OCI-LY3 (cell line): ENCODE results near the gene IRF6.

Source experiments
- H2AFZ ChIP-seq: fragments of 200-600, 300-600 bp; shearing (Covaris generic); 2 replicates; pipeline ENCODE4 v1.6.0; 2014; ENCODE audit warnings: antibody characterized with exemption, low read depth, low read length
- H3K27ac ChIP-seq: fragments of 200-600, 300-600 bp; sonication (generic); 2 replicates; pipeline ENCODE4 v1.5.1; 2014; ENCODE audit warnings: mild to moderate bottlenecking, low read length, moderate library complexity, mixed read lengths
- H3K27me3 ChIP-seq: fragments of 200-600, 300-600 bp; sonication (generic); 2 replicates; pipeline ENCODE4 v1.6.1; 2014; ENCODE audit warnings: low read depth, low read length, mixed read lengths
- H3K36me3 ChIP-seq: fragments of 200-600, 300-600 bp; sonication (generic); replicated peaks from 2 replicates; pipeline ENCODE3; 2014; ENCODE audit warnings: low read depth, low read length, mixed read lengths
- H3K4me1 ChIP-seq: fragments of 300-600, 200-600 bp; sonication (generic); 2 replicates; pipeline ENCODE4 v1.6.1; 2014; ENCODE audit warnings: low read length, mixed read lengths
- H3K4me2 ChIP-seq: fragments of 200-600, 300-600 bp; sonication (generic); 2 replicates; pipeline ENCODE4 v1.6.1; 2014; ENCODE audit warnings: low read length, mixed read lengths
- H3K4me3 ChIP-seq: fragments of 300-600, 200-600 bp; sonication (generic); 2 replicates; pipeline ENCODE4 v1.5.1; 2014; ENCODE audit warnings: antibody characterized with exemption, mild to moderate bottlenecking, low read length, moderate library complexity
- H3K79me2 ChIP-seq: fragments of 300-600, 200-600 bp; shearing (Covaris generic); 2 replicates; pipeline ENCODE4 v1.6.1; 2014; ENCODE audit warnings: mild to moderate bottlenecking, low read length, mixed read lengths
- H3K9ac ChIP-seq: fragments of 300-600, 200-600 bp; shearing (Covaris generic); 2 replicates; pipeline ENCODE4 v1.6.0; 2014; ENCODE audit warnings: mild to moderate bottlenecking, low read length, moderate library complexity
- H3K9me3 ChIP-seq: fragments of 200-600, 300-600 bp; shearing (Covaris generic); 2 replicates; pipeline ENCODE4 v1.6.1; 2014; ENCODE audit warnings: low read length, mixed read lengths; ENCODE audit not compliant: insufficient read depth
- H4K20me1 ChIP-seq: fragments of 200-600, 300-600 bp; sonication (generic); 2 replicates; pipeline ENCODE4 v1.6.1; 2016; ENCODE audit warnings: low read length, mixed read lengths; ENCODE audit not compliant: insufficient read depth
- EZH2phosphoT487 ChIP-seq: fragments of 200-600 bp; shearing (Covaris generic); IDR thresholded peaks from 2 replicates; pipeline ENCODE4 v1.6.1; 2018; ENCODE audit warnings: antibody characterized with exemption, mixed run types, low read depth
- TF ChIP-seq, protein P1 (sequence below): fragments of 200-600, 300-600 bp; sonication (generic); IDR thresholded peaks from 2 replicates; pipeline ENCODE4 v1.5.1; 2014; ENCODE audit warnings: antibody characterized with exemption, low read length, low read depth

Gene IRF6

DNA sequence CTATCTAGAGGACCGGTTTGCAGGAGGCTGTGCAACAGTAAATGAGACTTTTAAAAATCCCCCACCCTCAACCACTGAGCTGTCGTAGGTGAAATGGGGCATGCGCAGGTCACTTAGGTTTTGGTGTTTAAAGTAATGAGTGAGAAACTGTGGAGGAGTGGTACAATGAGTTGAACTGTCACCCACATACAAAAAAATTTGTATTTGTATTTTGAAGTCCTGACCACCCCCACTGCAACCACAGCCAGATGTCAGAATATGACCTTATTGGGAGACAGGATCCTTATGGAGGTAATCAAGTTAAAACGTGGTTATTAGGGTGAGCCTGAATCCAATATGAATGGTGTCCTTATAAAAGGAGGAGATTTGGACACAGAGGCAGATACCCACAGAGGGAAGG lies 1.6 kb upstream of the IRF6 start:
- Histone ChIP-seq H2AFZ (no peak overlapping the region), H3K4me1 (no peaks in the 10 kb centered on the region), H3K9ac (no peak overlapping the region), H3K9me3 (no peaks in the 10 kb centered on the region), H3K4me2 (no peak overlapping the region), H3K36me3 (no peaks in the 10 kb centered on the region), H3K79me2 (no peaks in the 10 kb centered on the region), H3K27ac (no peak overlapping the region), H3K4me3 (no peak overlapping the region), H4K20me1 (no peaks in the 10 kb centered on the region), H3K27me3 (no peaks in the 10 kb centered on the region)
- no peak for TF ChIP-seq EZH2phosphoT487
- TF ChIP-seq, protein P1, sequence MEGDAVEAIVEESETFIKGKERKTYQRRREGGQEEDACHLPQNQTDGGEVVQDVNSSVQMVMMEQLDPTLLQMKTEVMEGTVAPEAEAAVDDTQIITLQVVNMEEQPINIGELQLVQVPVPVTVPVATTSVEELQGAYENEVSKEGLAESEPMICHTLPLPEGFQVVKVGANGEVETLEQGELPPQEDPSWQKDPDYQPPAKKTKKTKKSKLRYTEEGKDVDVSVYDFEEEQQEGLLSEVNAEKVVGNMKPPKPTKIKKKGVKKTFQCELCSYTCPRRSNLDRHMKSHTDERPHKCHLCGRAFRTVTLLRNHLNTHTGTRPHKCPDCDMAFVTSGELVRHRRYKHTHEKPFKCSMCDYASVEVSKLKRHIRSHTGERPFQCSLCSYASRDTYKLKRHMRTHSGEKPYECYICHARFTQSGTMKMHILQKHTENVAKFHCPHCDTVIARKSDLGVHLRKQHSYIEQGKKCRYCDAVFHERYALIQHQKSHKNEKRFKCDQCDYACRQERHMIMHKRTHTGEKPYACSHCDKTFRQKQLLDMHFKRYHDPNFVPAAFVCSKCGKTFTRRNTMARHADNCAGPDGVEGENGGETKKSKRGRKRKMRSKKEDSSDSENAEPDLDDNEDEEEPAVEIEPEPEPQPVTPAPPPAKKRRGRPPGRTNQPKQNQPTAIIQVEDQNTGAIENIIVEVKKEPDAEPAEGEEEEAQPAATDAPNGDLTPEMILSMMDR: no peak

DNA sequence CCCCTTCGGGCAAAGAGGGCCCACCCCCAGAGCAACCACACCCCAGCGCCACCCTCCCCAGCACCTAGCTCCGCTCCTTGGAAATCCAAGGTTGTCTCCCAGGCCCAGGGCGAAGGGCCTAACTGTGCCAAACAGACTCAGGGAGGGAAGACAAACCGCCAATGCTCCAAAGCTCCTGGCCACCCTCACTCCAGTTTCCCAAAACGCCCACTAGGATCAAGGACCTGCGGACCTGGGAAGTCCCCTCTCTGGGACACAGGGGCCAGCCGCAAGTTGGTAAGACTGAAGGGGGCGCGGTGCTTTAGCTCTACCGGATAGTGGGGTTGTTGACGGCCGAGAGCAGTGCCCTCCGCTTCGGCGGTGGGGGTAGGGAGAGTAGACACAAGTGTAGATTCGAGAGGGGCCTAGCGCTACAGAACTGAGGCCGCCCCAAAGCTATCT lies 581 bp downstream of the IRF6 start:
- Histone ChIP-seq H2AFZ (no peak overlapping the region), H3K36me3 (no peaks in the 10 kb centered on the region), H3K9me3 (no peaks in the 10 kb centered on the region), H3K4me2 (no peak overlapping the region), H3K9ac (no peak overlapping the region), H3K4me3 (no peak overlapping the region), H4K20me1 (no peaks in the 10 kb centered on the region), H3K79me2 (no peaks in the 10 kb centered on the region), H3K4me1 (no peaks in the 10 kb centered on the region), H3K27me3 (no peaks in the 10 kb centered on the region), H3K27ac (no peak overlapping the region)
- TF ChIP-seq, protein P1: no peak
- no peak for TF ChIP-seq EZH2phosphoT487

DNA sequence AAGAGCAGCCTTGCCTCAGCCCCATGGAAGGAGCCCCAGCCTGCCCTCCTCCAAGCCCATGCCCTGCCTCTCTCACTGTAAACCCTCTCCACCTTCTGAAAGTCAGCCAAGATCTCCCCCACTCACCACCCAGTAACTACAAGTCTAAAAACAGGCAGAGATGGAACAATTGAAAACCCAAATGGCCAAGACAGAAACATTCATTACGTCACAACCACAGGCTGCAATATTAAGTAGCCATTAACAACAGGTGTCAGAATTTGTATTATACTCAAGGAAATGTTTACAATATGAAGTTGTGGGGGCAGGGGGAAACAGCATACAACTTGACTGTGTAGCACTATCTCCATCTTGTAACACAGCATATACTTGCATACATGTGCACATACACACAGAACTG lies 2.4 kb downstream of the IRF6 start:
- no peak for TF ChIP-seq EZH2phosphoT487
- TF ChIP-seq, protein P1: no peak
- Histone ChIP-seq H4K20me1 (no peaks in the 10 kb centered on the region), H3K9me3 (no peaks in the 10 kb centered on the region), H3K27me3 (no peaks in the 10 kb centered on the region), H3K4me3 (no peak overlapping the region), H3K79me2 (no peaks in the 10 kb centered on the region), H3K4me2 (no peak overlapping the region), H3K36me3 (no peaks in the 10 kb centered on the region), H3K4me1 (no peaks in the 10 kb centered on the region), H3K27ac (no peak overlapping the region), H2AFZ (no peak overlapping the region), H3K9ac (no peak overlapping the region)

DNA sequence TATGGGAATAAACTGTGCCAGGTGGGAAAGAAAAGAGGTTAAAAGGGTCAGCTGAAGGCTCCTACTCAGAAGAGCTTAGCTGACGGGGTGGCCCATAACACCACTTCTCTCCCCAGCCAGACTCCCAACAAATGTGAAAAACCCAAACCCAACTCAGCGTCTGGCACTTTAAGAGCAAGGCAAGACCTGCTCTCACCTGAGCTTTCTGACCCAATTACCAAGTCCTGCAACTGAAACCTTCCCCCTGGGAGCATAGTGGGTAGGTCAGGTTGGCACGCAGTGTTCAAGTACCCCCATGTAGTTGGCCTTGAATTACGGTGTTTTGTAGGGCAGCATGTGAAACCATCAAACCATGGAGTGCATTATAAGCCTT lies 3.2 kb downstream of the IRF6 start:
- Histone ChIP-seq H3K27me3 (no peaks in the 10 kb centered on the region), H3K9me3 (no peaks in the 10 kb centered on the region), H3K27ac (no peak overlapping the region), H3K79me2 (no peaks in the 10 kb centered on the region), H3K36me3 (no peaks in the 10 kb centered on the region), H3K4me2 (no peak overlapping the region), H3K4me1 (peaks cover 6% of the 10 kb centered on the region), H3K4me3 (no peak overlapping the region), H4K20me1 (no peaks in the 10 kb centered on the region), H2AFZ (no peak overlapping the region), H3K9ac (no peak overlapping the region)
- TF ChIP-seq EZH2phosphoT487: no peak
- TF ChIP-seq, protein P1: no peak
